Measurements from ENCODE around the gene ADI1.
"Not testable (repeated sequence)": the region's sequence is repeated elsewhere in the genome, so short reads cannot be mapped to it uniquely, and the experiment has no call there.

ADI1 gene

DNA sequence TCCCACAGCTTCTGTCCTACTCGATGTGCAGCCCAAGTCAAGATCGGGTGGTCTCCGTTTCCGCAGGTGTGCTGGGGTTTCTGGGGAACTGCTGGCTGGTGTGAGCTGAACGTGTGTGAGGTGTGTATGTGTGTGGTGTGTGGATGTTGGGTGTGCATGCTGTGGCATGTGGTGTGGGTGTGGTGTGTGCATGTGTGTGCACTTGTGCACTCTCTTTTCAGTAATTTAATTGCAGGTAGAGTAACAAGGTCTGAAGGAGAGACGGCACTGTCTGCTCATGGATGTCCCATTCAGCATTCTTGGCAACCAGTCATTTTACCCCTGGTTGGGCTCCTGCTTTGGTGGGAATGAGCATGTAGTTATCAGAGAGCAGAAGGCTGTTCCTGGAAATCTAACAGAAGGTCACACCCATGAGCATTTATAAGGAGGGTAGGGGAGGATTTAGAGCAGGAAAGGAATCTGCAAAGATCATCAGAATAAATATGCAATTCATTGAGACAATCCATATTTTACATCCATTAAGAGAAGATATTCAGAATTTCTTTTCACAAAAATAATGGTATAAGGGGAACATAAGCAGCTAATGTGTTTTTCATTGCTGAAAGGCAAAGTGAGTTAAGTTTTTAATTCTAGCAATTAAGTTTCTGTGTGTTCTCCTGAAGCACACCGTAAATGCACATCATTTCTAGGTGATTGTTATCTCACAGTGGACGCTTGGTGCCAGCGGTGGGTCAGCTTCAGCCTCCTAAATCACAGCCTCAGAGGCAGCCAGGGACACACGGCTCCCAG lies 60.7 kb downstream of the ADI1 start:
- no peak overlapping the region for H3K27ac ChIP-seq (ENCODE audit: low read depth in 2 of 2, low read length in 2 of 2)

DNA sequence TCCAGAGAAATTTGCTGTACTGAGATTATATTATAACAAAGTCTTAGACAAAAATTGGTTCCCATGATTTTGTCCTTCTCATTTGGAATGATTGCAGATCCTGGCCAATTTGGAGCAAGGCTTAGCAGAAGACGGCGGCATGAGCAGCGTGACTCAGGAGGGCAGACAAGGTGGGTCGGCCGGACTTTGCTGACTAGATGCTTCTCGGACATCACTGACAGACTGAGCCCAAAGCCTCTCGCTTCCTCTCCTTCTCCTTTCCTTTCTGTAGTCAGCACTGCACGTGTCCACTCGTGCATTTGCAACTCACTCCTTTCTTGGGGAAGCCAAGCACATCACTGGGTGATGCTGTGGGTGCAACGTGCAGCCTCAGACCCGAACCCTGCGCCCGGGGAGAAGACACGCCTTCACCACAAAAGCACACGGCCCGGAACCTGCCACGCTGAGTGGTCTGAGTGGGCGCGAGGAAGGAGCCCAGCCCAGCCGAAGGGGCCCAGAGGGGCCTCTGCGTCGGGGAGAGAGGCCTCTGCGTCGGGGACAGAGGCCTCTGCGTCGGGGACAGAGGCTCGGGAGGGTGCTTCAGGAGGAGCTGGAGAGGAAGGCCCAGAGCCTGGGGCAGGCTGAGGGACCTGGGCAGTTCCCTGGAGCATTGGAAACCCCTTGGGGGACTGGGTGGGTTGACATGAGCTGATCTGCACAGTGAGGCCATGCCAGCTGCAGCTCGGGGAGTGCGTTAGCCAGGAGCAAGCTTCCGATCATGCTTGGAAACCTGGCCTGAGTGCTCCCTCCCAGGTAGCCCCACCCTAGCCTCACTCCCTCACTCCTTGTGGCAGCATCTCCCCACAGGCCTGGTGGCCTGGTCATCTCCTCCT lies 61.6 kb downstream of the ADI1 start:
- H3K4me3 ChIP-seq (ENCODE audit: low read length in 2 of 2), result no peak overlapping the region
- H3K9me3 ChIP-seq (ENCODE audit: control insufficient read depth in 2 of 2, low read length in 2 of 2), result no peaks in the 10 kb centered on the region
- no peak overlapping the region for H3K27ac ChIP-seq (ENCODE audit: low read depth in 2 of 2, low read length in 2 of 2)
- peaks cover 31 to 38% of the 10 kb centered on the region in 2 donors for H3K36me3 ChIP-seq (ENCODE audit: control insufficient read depth in 2 of 2, insufficient read depth in 2 of 2, low read length in 2 of 2)
- no peaks in the 10 kb centered on the region for H3K27me3 ChIP-seq (ENCODE audit: control insufficient read depth in 2 of 2, insufficient read depth in 2 of 2, low read length in 2 of 2)
- peaks cover 0 to 2% of the 10 kb centered on the region in 2 donors for H3K4me1 ChIP-seq (ENCODE audit: control insufficient read depth in 2 of 2, insufficient read depth in 2 of 2, low read length in 2 of 2)
- no peak overlapping the region for H3K9ac ChIP-seq (ENCODE audit: low read depth in 1 of 2, low read length in 2 of 2)

More for the DNA sequence above, 60.7 kb downstream of the ADI1 start:
- H3K36me3 ChIP-seq (ENCODE audit: control insufficient read depth in 2 of 2, insufficient read depth in 2 of 2, low read length in 2 of 2), result peaks cover 27 to 34% of the 10 kb centered on the region in 2 donors
- no peaks in the 10 kb centered on the region for H3K27me3 ChIP-seq (ENCODE audit: control insufficient read depth in 2 of 2, insufficient read depth in 2 of 2, low read length in 2 of 2)
- H3K9ac ChIP-seq (ENCODE audit: low read depth in 1 of 2, low read length in 2 of 2), result no peak overlapping the region
- peaks cover 0 to 2% of the 10 kb centered on the region in 2 donors for H3K4me1 ChIP-seq (ENCODE audit: control insufficient read depth in 2 of 2, insufficient read depth in 2 of 2, low read length in 2 of 2)
- H3K4me3 ChIP-seq (ENCODE audit: low read length in 2 of 2), result no peak overlapping the region
- no peaks in the 10 kb centered on the region for H3K9me3 ChIP-seq (ENCODE audit: control insufficient read depth in 2 of 2, low read length in 2 of 2)

DNA sequence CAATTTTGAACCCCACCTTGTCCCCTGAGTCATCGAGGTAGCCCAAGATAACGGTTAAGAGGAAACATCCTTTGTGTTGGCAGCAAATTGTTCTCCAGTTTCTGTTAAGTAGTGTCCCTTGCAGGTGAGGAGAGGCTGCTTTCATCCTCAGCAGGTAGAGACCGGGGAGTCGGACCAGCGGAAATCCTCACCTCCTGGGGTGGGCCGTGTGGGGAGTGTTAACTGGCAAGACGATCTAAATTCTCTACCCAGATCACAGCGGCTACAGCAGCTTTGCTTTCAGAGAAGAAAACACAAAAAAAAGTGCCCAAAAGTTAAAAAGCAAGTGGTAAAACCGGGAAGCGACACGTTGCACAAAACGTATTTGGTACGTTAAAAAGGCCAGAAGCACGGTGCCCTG lies 63.2 kb downstream of the ADI1 start:
- H3K4me1 ChIP-seq (ENCODE audit: control insufficient read depth in 2 of 2, insufficient read depth in 2 of 2, low read length in 2 of 2), result no peaks in the 10 kb centered on the region
- no peaks in the 10 kb centered on the region for H3K27me3 ChIP-seq (ENCODE audit: control insufficient read depth in 2 of 2, insufficient read depth in 2 of 2, low read length in 2 of 2)
- peaks cover 31 to 44% of the 10 kb centered on the region in 2 donors for H3K36me3 ChIP-seq (ENCODE audit: control insufficient read depth in 2 of 2, insufficient read depth in 2 of 2, low read length in 2 of 2)
- H3K9ac ChIP-seq (ENCODE audit: low read depth in 1 of 2, low read length in 2 of 2), result no peak overlapping the region
- H3K4me3 ChIP-seq (ENCODE audit: low read length in 2 of 2), result no peak overlapping the region
- H3K9me3 ChIP-seq (ENCODE audit: control insufficient read depth in 2 of 2, low read length in 2 of 2), result no peaks in the 10 kb centered on the region
- no peak overlapping the region for H3K27ac ChIP-seq (ENCODE audit: low read depth in 2 of 2, low read length in 2 of 2)

DNA sequence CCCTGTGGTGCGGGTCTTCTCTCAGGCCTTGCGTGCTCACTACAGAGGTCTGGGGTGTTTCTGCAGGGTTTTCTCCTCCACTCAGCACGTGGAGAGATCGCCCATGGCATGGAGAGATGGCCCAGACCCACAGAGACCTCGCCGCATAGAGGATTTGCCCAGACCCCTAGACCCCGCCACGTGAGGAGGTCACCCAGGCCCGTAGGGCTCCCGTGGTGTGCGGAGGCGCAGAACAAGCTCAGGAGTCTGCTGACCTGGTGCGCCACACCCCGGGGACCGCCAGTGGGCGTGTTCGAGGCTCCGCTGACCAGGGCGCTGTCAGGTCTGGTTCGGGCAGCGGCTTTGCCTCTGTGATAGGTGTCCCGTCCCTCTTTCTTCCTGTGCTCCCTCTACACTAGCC lies 64.5 kb downstream of the ADI1 start:
- Histone ChIP-seq H3K9ac (ENCODE audit: low read depth in 1 of 2, low read length in 2 of 2) (no peak overlapping the region), H3K27me3 (ENCODE audit: control insufficient read depth in 2 of 2, insufficient read depth in 2 of 2, low read length in 2 of 2) (no peaks in the 10 kb centered on the region), H3K4me1 (ENCODE audit: control insufficient read depth in 2 of 2, insufficient read depth in 2 of 2, low read length in 2 of 2) (no peaks in the 10 kb centered on the region), H3K4me3 (ENCODE audit: low read length in 2 of 2) (no peak overlapping the region), H3K27ac (ENCODE audit: low read depth in 2 of 2, low read length in 2 of 2) (no peak overlapping the region), H3K36me3 (ENCODE audit: control insufficient read depth in 2 of 2, insufficient read depth in 2 of 2, low read length in 2 of 2) (peaks cover 35 to 48% of the 10 kb centered on the region in 2 donors), H3K9me3 (ENCODE audit: control insufficient read depth in 2 of 2, low read length in 2 of 2) (no peaks in the 10 kb centered on the region)

DNA sequence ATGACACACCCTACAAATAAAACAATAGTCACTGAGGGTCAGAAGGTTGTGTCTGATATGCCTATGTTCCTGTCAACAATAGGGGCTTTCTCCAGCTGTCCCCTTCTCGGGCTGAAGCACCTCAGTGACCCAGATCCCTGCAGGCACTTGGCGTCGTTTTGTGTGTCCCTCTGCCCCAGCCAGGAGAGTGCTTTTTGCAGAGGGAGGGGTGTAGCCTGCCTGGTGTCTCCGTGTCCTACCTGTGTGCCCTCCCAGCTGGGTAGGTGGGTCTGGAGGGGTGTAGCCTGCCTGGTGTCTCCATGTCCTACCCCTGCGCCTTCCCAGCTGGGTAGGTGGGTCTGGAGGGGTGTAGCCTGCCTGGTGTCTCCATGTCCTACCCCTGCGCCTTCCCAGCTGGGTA lies 65.3 kb downstream of the ADI1 start:
- peaks cover 41 to 52% of the 10 kb centered on the region in 2 donors for H3K36me3 ChIP-seq (ENCODE audit: control insufficient read depth in 2 of 2, insufficient read depth in 2 of 2, low read length in 2 of 2)
- H3K4me1 ChIP-seq (ENCODE audit: control insufficient read depth in 2 of 2, insufficient read depth in 2 of 2, low read length in 2 of 2); H3K9ac ChIP-seq (ENCODE audit: low read depth in 1 of 2, low read length in 2 of 2); H3K27ac ChIP-seq (ENCODE audit: low read depth in 2 of 2, low read length in 2 of 2); H3K4me3 ChIP-seq (ENCODE audit: low read length in 2 of 2); H3K27me3 ChIP-seq (ENCODE audit: control insufficient read depth in 2 of 2, insufficient read depth in 2 of 2, low read length in 2 of 2); H3K9me3 ChIP-seq (ENCODE audit: control insufficient read depth in 2 of 2, low read length in 2 of 2): not testable (repeated sequence)

DNA sequence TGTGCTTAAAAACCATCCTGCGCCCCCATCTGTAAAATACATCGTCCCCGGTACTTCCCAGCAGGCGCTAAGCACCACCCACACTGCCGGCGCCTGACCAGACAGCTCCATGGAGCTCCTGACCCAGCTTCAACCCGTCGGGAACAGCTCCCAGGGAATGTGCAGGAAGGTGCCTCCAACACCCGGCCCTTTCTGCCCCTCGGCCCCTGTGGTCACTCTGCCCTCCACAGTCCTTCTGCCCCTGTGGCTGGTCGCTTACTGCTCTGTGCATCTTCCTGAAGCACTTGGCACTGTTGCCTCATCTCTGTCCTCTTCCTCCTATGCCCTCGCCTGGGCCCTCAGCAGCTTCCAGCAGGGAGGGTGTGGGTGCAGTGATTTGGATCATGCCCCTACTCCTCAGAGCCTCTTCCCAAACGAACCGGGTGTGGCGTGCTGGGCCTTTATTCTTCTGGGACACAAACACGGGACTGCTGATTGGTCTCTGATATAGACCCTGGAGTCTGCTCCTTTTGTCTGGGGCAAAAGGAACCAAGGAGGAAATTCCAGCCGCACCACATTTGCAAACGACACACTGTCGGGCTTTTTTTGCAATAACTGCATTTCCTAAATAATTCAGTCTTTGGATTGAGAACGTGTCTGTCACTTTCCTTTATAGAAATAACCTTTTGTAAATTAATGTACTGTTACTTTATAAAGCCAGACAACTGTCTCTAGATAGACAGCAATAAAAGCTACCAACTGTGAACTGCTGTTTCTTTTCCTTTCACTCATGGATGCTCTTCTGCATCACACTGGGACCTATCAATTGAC lies 65.9 kb downstream of the ADI1 start:
- Histone ChIP-seq H3K4me1 (ENCODE audit: control insufficient read depth in 2 of 2, insufficient read depth in 2 of 2, low read length in 2 of 2) (no peaks in the 10 kb centered on the region), H3K36me3 (ENCODE audit: control insufficient read depth in 2 of 2, insufficient read depth in 2 of 2, low read length in 2 of 2) (peaks cover 41 to 49% of the 10 kb centered on the region in 2 donors), H3K27ac (ENCODE audit: low read depth in 2 of 2, low read length in 2 of 2) (no peak overlapping the region), H3K9me3 (ENCODE audit: control insufficient read depth in 2 of 2, low read length in 2 of 2) (no peaks in the 10 kb centered on the region), H3K4me3 (ENCODE audit: low read length in 2 of 2) (no peak overlapping the region), H3K27me3 (ENCODE audit: control insufficient read depth in 2 of 2, insufficient read depth in 2 of 2, low read length in 2 of 2) (no peaks in the 10 kb centered on the region), H3K9ac (ENCODE audit: low read depth in 1 of 2, low read length in 2 of 2) (no peak overlapping the region)

DNA sequence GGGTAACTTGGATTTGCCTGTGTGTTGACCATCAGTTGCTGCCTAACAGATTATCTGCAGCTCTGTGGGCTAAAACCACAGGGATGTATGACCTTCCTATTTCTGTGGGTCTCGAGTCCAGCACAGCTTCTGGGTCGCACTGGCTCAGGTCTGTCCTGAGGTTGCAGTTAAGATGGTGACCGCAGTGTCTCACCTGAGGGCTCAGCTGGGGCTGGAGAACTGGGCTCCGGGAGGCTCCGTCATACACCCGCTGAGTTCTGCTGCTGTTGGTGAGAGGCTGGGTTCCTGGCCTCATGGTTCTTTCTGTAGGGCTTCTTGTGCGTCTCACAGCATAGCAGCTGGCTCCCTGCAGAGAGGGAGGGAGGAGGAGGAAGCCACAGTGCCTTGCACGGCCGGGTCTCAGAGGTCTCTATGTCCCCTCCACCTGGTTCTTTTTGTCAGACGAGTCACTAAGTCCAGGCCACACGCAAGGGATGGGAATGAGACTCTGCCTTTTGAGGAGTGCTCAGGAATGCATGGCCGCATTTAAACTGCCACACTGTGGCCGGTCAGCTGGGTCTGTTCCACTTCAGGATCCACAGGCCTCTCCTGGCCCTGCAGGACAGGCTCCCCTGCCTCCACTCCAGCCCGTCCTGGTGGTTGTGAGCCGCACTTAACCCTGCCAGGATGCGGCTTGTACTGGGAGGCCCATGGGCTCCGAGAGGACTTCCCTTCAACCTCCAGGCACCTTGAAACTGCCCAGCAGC lies 67.2 kb downstream of the ADI1 start:
- no peak overlapping the region for H3K27ac ChIP-seq (ENCODE audit: low read depth in 2 of 2, low read length in 2 of 2)
- no peaks in the 10 kb centered on the region for H3K9me3 ChIP-seq (ENCODE audit: control insufficient read depth in 2 of 2, low read length in 2 of 2)
- no peaks in the 10 kb centered on the region for H3K4me1 ChIP-seq (ENCODE audit: control insufficient read depth in 2 of 2, insufficient read depth in 2 of 2, low read length in 2 of 2)
- H3K36me3 ChIP-seq (ENCODE audit: control insufficient read depth in 2 of 2, insufficient read depth in 2 of 2, low read length in 2 of 2), result peaks cover 39 to 52% of the 10 kb centered on the region in 2 donors
- no peaks in the 10 kb centered on the region for H3K27me3 ChIP-seq (ENCODE audit: control insufficient read depth in 2 of 2, insufficient read depth in 2 of 2, low read length in 2 of 2)
- no peak overlapping the region for H3K9ac ChIP-seq (ENCODE audit: low read depth in 1 of 2, low read length in 2 of 2)
- no peak overlapping the region for H3K4me3 ChIP-seq (ENCODE audit: low read length in 2 of 2)

DNA sequence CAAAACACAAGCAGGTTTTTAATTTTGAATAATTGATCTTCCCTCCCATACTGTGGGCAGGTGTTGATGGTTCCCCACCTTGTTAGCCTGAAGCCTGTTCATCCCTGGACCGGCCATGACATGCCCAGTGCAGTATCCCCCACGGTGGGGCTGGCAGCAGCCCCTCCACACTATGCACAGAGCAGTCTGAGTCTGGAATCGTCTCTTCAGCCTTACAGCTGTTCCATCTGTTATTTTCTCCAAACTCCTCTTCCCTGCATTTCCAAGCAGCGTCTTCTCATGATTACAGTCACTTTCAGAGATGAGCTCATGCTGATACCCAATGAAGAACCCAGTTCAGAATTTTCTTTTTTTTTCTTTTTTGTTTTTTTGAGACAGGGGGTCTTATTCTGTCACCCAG lies 68.2 kb downstream of the ADI1 start:
- no peak overlapping the region for H3K27ac ChIP-seq (ENCODE audit: low read depth in 2 of 2, low read length in 2 of 2)
- H3K4me3 ChIP-seq (ENCODE audit: low read length in 2 of 2), result no peak overlapping the region
- H3K27me3 ChIP-seq (ENCODE audit: control insufficient read depth in 2 of 2, insufficient read depth in 2 of 2, low read length in 2 of 2), result no peaks in the 10 kb centered on the region
- H3K9me3 ChIP-seq (ENCODE audit: control insufficient read depth in 2 of 2, low read length in 2 of 2), result no peaks in the 10 kb centered on the region
- H3K4me1 ChIP-seq (ENCODE audit: control insufficient read depth in 2 of 2, insufficient read depth in 2 of 2, low read length in 2 of 2), result no peaks in the 10 kb centered on the region
- no peak overlapping the region for H3K9ac ChIP-seq (ENCODE audit: low read depth in 1 of 2, low read length in 2 of 2)
- H3K36me3 ChIP-seq (ENCODE audit: control insufficient read depth in 2 of 2, insufficient read depth in 2 of 2, low read length in 2 of 2), result peaks cover 38 to 55% of the 10 kb centered on the region in 2 donors

DNA sequence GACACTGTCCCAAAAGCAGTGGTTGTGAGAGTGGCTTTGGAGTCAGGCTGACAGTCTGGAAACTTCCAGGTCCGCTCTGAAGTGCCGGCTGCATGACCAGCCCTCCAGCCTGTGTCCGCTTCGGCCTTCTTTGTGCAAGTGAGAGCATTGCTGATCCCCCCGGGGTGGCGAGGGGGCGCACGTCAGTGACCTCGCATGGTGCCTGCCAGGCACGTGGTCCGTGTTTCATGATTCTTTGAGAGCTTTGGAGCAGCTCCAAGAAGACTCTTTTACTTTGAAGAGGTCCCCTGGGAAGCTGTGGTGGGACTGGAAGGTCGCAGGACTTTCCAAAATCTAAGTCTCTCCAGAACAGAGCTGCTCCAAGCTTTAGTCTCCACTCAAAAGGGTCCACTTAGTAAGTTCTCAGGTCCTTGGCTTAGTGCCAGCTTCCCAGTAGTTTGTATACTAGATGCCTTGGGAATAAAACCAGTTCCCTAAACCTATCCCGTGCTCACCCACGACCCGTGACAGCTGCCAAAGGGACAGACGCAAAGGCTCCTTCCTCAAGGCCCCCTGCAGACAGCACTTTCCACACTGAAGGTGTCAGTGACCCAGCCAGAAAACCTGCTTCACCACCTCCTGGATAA lies 68.8 kb downstream of the ADI1 start:
- Histone ChIP-seq H3K9ac (ENCODE audit: low read depth in 1 of 2, low read length in 2 of 2) (no peak overlapping the region), H3K27ac (ENCODE audit: low read depth in 2 of 2, low read length in 2 of 2) (no peak overlapping the region), H3K9me3 (ENCODE audit: control insufficient read depth in 2 of 2, low read length in 2 of 2) (no peaks in the 10 kb centered on the region), H3K36me3 (ENCODE audit: control insufficient read depth in 2 of 2, insufficient read depth in 2 of 2, low read length in 2 of 2) (peaks cover 43 to 62% of the 10 kb centered on the region in 2 donors), H3K4me3 (ENCODE audit: low read length in 2 of 2) (no peak overlapping the region), H3K27me3 (ENCODE audit: control insufficient read depth in 2 of 2, insufficient read depth in 2 of 2, low read length in 2 of 2) (no peaks in the 10 kb centered on the region), H3K4me1 (ENCODE audit: control insufficient read depth in 2 of 2, insufficient read depth in 2 of 2, low read length in 2 of 2) (no peaks in the 10 kb centered on the region)

All from mucosa of rectum (tissue), 2 donors.